GM12874 (cell line): Measurements from ENCODE around the gene CAV2.

ENCODE experiments used
- TF ChIP-seq, protein P1 (sequence below): IDR thresholded peaks from 2 replicates; pipeline ENCODE4 v1.5.1; 2011; ENCODE audit warnings: low read depth, mild to moderate bottlenecking, control low read depth, low read length, moderate library complexity; ENCODE audit not compliant: insufficient read depth

The CAV2 gene

DNA sequence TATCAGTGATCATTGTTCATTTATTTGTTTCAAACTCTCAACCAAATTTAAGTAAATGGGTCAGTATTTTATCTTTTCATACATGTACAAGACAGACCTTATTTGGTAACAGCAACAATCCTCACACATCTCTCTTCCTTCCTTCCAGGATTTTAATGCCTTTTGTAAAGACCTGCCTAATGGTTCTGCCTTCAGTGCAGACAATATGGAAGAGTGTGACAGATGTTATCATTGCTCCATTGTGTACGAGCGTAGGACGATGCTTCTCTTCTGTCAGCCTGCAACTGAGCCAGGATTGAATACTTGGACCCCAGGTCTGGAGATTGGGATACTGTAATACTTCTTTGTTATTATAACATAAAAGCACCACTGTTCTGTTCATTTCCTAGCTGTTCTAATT, 6.3 kb downstream of the CAV2 start:
- TF ChIP-seq, protein P1, sequence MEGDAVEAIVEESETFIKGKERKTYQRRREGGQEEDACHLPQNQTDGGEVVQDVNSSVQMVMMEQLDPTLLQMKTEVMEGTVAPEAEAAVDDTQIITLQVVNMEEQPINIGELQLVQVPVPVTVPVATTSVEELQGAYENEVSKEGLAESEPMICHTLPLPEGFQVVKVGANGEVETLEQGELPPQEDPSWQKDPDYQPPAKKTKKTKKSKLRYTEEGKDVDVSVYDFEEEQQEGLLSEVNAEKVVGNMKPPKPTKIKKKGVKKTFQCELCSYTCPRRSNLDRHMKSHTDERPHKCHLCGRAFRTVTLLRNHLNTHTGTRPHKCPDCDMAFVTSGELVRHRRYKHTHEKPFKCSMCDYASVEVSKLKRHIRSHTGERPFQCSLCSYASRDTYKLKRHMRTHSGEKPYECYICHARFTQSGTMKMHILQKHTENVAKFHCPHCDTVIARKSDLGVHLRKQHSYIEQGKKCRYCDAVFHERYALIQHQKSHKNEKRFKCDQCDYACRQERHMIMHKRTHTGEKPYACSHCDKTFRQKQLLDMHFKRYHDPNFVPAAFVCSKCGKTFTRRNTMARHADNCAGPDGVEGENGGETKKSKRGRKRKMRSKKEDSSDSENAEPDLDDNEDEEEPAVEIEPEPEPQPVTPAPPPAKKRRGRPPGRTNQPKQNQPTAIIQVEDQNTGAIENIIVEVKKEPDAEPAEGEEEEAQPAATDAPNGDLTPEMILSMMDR: no peak

DNA sequence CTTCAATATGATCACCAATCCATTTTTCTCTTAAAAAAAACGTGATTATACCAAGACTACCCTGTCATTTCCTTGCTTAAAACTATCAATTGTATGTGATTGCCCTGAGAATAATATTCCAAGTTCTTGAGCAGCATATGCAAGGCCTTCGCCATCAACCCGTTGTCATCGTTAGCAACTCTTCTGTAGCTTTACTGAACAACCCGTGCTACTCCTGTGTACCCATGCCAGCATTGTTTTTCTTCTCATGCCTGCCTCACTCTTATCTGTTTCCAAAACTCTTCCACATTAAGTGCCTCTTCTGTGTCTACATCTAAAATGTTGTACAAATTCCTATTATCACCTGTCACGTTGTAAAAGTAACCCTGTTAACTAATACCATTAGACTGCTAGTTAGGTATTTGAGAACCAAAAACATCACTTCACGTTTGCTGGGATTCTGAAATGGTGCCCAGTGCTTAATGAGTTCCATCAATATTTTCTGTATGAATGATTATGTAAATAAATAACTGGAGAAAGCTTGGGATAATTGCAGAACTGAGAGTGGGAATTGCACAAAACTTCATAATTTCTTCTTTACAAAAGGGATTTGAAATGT, 10.5 kb downstream of the CAV2 start:
- TF ChIP-seq, protein P1: no peak

DNA sequence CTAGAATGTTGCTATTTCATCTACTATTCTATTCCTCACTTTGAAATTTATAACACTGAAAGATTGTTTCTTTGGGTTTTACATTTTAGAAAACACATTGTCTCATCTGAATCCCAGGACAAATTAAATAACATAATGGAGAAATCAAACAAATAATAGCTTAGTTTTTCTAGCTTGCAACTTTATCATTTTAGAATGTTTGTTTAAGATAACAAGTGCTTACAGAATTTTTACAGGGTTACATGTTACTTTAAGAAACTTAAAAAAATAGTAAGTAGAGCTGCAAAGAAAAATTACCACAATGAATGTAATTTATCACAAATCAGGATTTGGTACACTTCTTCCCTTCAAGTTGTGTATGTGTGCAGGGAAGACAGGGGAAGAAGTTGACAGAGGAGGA, 11.3 kb downstream of the CAV2 start:
- TF ChIP-seq, protein P1: no peak

DNA sequence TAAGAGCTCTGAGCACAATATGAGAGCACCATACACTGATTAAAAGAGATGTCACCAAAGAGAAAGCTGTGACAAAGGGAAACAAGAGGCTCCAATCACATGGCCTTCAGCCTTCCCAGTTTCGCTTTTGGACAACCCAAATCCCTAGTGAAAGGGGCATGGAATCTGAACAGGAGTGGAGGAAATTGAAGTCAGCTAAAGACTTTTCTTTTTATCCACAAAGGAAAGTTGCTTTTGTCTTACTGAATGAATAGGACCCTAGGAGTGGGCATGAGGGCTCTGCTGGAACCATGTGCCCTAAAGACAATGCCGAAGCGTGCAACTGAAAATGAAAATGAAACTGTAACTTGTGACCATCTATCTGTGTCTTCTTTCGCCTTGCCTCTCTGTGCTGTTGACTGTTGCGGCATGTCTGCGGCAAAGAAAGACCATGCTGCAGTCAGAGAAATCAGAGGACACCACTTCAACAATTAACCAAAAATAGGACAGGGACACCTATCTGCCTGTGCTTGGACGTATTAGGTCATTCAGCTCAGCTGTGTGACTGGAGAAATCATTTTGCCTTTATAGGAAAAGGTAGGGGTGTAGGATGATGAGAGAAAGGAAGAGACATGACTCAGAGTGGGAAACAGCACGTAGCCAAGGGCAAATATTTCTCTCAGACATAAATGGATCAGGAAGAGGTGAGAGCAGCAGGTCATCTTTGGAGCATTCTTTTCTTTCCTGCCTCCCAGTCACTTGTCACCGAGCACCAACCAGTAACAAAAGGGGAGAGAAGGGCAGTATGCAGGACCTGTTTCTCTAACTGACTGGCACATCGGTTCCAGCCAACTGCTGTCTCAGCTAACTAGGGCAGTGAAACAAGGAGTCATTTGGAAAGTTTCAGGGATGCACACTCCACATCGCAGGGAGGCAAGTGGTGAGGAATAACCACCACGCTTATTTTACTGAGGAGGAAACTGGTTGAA, 12.3 kb downstream of the CAV2 start:
- TF ChIP-seq, protein P1: no peak

DNA sequence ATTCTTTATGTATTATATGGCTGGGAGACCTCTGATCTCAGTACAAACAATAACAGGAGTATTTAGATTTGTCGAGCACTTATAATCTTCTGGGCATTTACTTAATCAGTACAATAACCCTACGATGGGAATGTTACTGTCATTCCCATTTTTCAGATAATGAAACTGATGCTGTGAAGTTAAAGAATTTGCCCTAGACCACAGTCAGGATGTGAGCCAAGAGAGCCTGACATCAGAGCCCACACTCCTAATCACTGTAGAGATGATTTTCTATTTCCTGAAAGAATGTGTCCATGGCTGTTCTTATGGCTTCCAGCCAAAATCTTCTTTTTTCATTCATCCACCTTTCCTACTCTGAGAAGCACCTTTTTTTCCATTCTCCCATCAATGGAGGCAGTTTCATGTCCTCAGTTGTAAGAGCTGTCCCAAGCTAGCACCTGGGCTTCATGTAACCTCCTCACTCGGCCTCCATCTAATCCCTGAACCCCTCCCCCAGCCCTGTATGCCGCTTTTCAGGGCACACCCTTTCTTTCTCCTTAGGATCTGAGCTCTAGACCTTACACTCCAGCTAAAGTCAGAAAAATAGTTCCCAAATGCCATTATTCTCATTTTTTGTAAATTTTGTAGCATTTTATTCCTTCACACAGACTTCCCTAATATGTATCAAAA, 13.1 kb downstream of the CAV2 start:
- TF ChIP-seq, protein P1: no peak

DNA sequence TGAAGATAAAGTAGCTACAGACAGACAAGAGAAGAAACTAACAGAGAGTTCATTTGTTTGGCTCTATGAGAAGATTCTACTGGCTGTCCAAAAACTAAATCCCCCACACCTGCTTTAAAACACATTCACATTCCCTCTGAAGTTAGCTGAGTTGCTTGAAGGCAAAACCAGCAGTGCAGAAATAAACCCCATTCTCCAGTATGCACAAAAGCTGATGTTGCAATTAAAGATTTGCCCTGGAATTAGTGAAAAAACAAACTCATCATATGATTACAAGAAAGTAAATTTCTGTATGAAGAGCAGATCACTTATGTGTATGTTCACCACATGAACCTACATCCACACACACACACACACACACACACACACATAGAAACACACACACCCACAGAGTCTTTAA, 16.0 kb downstream of the CAV2 start:
- TF ChIP-seq, protein P1: no peak

DNA sequence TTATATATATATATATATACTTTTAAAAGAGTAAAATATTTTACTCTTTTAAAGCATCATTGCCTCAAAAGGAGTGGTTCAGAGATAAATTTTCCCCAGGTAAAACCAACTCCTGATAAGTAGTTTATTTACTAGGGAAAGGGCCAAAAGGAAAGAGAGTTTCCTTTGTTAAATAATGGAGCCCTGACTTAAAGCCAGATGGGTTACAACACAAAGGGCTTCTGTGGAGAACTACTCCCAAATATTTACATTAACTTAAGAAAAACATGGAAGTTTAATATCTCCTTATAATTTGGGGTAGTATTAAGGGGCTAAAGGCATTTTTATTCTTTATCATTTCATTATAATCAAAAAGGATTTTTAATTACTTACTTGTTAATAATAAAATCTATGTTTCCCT, 16.8 kb downstream of the CAV2 start:
- TF ChIP-seq, protein P1: no peak
